GM23248 (cell line): ENCODE results near the gene GATA5.

Experiments
- EZH2 ChIP-seq: fragments of 200-600 bp; sonication (generic); IDR thresholded peaks from 2 replicates; pipeline ENCODE4 v1.6.1; 2018; ENCODE audit warnings: antibody characterized with exemption, mild to moderate bottlenecking; ENCODE audit not compliant: insufficient read depth, poor library complexity, severe bottlenecking
- EZH2phosphoT487 ChIP-seq: fragments of 200-600 bp; sonication (generic); IDR thresholded peaks from 2 replicates; pipeline ENCODE4 v1.6.1; 2018; ENCODE audit warnings: antibody characterized with exemption, moderate library complexity, mild to moderate bottlenecking, low read depth; ENCODE audit not compliant: insufficient read depth

GRCh38 chr20:62494537-62494936 is 18.7 kb upstream of the GATA5 start:
- TF ChIP-seq EZH2phosphoT487, result no peak
- no peak for TF ChIP-seq EZH2
